C4-2B (cell line): ENCODE measurements around the gene P2RX5.

Experiments
- H3K27ac ChIP-seq: fragments of 450-650 bp; 2 replicates; pipeline ENCODE4 v1.5.1; 2017
- CTCF ChIP-seq: fragments of 450-650 bp; conservative IDR thresholded peaks from 2 replicates; pipeline ENCODE4 v1.5.1; 2017; ENCODE audit warnings: mild to moderate bottlenecking
- ZFX ChIP-seq: fragments of 450-650 bp; IDR thresholded peaks from 2 replicates; pipeline ENCODE4 v1.6.1; 2017

P2RX5 gene

GRCh38 chr17:3723188-3723555 lies 27.2 kb upstream of the P2RX5 start:
- TF ChIP-seq ZFX, result no peak
- TF ChIP-seq CTCF, result no peak
- H3K27ac ChIP-seq, result peak overlapping the region; percentile 91

GRCh38 chr17:3722716-3723115 lies 26.8 kb upstream of the P2RX5 start:
- H3K27ac ChIP-seq, result peak overlapping the region; percentile 91
- no peak for TF ChIP-seq ZFX
- TF ChIP-seq CTCF, result no peak

GRCh38 chr17:3719265-3719664 lies 23.3 kb upstream of the P2RX5 start:
- TF ChIP-seq CTCF (no peak), ZFX (no peak)
- no peak overlapping the region for H3K27ac ChIP-seq

GRCh38 chr17:3718201-3718600 lies 22.2 kb upstream of the P2RX5 start:
- TF ChIP-seq ZFX (no peak), CTCF (no peak)
- no peak overlapping the region for H3K27ac ChIP-seq

GRCh38 chr17:3715296-3715695 lies 19.3 kb upstream of the P2RX5 start:
- H3K27ac ChIP-seq, result no peak overlapping the region
- TF ChIP-seq ZFX, result no peak
- no peak for TF ChIP-seq CTCF

GRCh38 chr17:3712811-3713463 lies 17.0 kb upstream of the P2RX5 start:
- no peak overlapping the region for H3K27ac ChIP-seq
- no peak for TF ChIP-seq ZFX
- no peak for TF ChIP-seq CTCF

GRCh38 chr17:3710951-3711383 lies 15.0 kb upstream of the P2RX5 start:
- TF ChIP-seq ZFX (no peak), CTCF (no peak)
- H3K27ac ChIP-seq, result no peak overlapping the region
